H54 (cell line): ENCODE data around the gene RCHY1.
"Not testable (repeated sequence)": the region's sequence is repeated elsewhere in the genome, so short reads cannot be mapped to it uniquely, and the experiment has no call there.

Experiments used
- DNase-seq: peaks from one replicate; pipeline ENCODE4 v3.0.0; 2011; ENCODE audit warnings: low spot score, mixed read lengths; ENCODE audit not compliant: insufficient read length
- FAIRE-seq: peaks from 3 replicates; lab custom pipeline; 2011; peaks lifted over from hg19 to GRCh38; lab: Jason Lieb, UNC
- POLR2A ChIP-seq: IDR thresholded peaks from 2 replicates; pipeline ENCODE4 v1.6.1; 2011; ENCODE audit warnings: low read depth, mild to moderate bottlenecking, low read length

The RCHY1 gene

GRCh38 chr4:75514131-75514948 lies at the start of gene RCHY1, which contains the start of gene THAP6:
RCHY1 (minus strand) TSS chr4:75514403; CDS start chr4:75514286, 117 bp downstream.
THAP6 (plus strand) TSS chr4:75514473; CDS start chr4:75515453, 980 bp downstream.
- DNase-seq (peak; percentile 41), FAIRE-seq (peak; percentile 92)
- peak; percentile 85 for TF ChIP-seq POLR2A

GRCh38 chr4:75561789-75562188 lies 47.6 kb upstream of the RCHY1 start:
- FAIRE-seq (no peak), DNase-seq (no peak)
- no peak for TF ChIP-seq POLR2A

- no peak for FAIRE-seq
- no peak for DNase-seq
- TF ChIP-seq POLR2A: no peak
These were observed 43.5 kb upstream of the RCHY1 start for GRCh38 chr4:75557696-75558095.

- DNase-seq (peak; percentile 19), FAIRE-seq (peak; percentile 41)
- no peak for TF ChIP-seq POLR2A
These were observed 41.3 kb upstream of the RCHY1 start, which contains the start of gene ODAPH for GRCh38 chr4:75555294-75556164. ODAPH (plus strand) TSS chr4:75556066; CDS start chr4:75556083, 17 bp downstream.

GRCh38 chr4:75552452-75552851 lies 38.2 kb upstream of the RCHY1 start:
- TF ChIP-seq POLR2A: no peak
- no peak for DNase-seq
- no peak for FAIRE-seq

GRCh38 chr4:75549019-75549418 lies 34.8 kb upstream of the RCHY1 start:
- FAIRE-seq (no peak), DNase-seq (no peak)
- no peak for TF ChIP-seq POLR2A

GRCh38 chr4:75547647-75548387 lies 33.6 kb upstream of the RCHY1 start:
- FAIRE-seq (no peak), DNase-seq (no peak)
- no peak for TF ChIP-seq POLR2A

- DNase-seq (no peak), FAIRE-seq (no peak)
These were observed 31.3 kb upstream of the RCHY1 start for GRCh38 chr4:75545526-75545925.

GRCh38 chr4:75544870-75545269 lies 30.7 kb upstream of the RCHY1 start:
- no peak for DNase-seq
- TF ChIP-seq POLR2A: no peak
- no peak for FAIRE-seq

More at GRCh38 chr4:75545526-75545925, 31.3 kb upstream of the RCHY1 start:
- no peak for TF ChIP-seq POLR2A

GRCh38 chr4:75544220-75544619 lies 30.0 kb upstream of the RCHY1 start:
- not testable (repeated sequence) for FAIRE-seq, DNase-seq

- TF ChIP-seq POLR2A: no peak
- FAIRE-seq (peak; percentile 75), DNase-seq (peak; percentile 20)
These were observed 28.6 kb upstream of the RCHY1 start for GRCh38 chr4:75542824-75543223.

GRCh38 chr4:75537308-75537707 lies 23.1 kb upstream of the RCHY1 start:
- DNase-seq, FAIRE-seq: not testable (repeated sequence)

GRCh38 chr4:75533926-75534325 lies 19.7 kb upstream of the RCHY1 start:
- not testable (repeated sequence) for FAIRE-seq, DNase-seq

- not testable (repeated sequence) for DNase-seq, FAIRE-seq
These were observed 19.2 kb upstream of the RCHY1 start for GRCh38 chr4:75533339-75533887.

GRCh38 chr4:75531536-75532143 lies 17.4 kb upstream of the RCHY1 start:
- not testable (repeated sequence) for FAIRE-seq, DNase-seq
